ENCODE data around the gene ADCY2.

DNA sequence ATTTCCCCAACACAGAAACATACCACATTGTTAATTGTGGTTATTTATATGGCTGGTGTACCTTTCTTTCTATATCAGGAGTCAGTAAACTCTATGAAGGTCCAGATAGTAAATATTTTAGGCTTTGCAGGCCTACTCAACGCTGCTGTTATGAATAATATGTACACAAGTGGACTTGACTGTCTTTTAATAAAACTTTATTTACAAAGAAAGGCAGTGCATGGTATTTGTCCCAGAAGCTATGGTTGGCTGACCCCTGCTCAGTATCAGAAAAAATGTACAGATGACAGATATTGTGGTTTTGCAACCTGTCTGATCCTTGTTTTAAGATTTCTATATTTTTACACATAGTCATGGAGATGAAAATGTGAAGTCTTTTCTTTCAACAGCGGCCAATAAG is 478.7 kb downstream of the ADCY2 start:
- TF ChIP-seq, protein P1, sequence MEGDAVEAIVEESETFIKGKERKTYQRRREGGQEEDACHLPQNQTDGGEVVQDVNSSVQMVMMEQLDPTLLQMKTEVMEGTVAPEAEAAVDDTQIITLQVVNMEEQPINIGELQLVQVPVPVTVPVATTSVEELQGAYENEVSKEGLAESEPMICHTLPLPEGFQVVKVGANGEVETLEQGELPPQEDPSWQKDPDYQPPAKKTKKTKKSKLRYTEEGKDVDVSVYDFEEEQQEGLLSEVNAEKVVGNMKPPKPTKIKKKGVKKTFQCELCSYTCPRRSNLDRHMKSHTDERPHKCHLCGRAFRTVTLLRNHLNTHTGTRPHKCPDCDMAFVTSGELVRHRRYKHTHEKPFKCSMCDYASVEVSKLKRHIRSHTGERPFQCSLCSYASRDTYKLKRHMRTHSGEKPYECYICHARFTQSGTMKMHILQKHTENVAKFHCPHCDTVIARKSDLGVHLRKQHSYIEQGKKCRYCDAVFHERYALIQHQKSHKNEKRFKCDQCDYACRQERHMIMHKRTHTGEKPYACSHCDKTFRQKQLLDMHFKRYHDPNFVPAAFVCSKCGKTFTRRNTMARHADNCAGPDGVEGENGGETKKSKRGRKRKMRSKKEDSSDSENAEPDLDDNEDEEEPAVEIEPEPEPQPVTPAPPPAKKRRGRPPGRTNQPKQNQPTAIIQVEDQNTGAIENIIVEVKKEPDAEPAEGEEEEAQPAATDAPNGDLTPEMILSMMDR (IDR thresholded peaks at IDR 0.05) = no peak
- no peak for TF ChIP-seq POLR2A (IDR thresholded peaks at IDR 0.05)
